ENCODE results near the gene RNF32.

The RNF32 gene

DNA sequence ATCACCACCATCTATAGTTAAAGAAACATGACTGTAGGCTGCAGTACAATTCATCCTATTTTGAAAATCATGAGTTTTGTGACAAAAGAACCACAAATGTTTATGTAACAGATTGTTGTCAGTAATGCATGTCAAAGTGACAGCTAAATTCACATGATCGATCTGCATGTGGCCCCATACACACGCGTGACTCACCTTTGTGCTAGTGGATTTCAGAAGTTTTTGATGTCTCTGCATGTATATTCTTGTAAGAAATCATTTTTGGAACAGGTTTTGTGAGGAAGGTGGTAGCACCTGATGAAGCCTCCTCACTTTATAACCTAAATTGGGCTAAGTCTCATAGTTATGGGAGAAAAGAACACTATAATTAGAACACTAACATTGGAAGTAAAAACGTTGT is 17.1 kb downstream of the RNF32 start:
- TF ChIP-seq, protein P1, sequence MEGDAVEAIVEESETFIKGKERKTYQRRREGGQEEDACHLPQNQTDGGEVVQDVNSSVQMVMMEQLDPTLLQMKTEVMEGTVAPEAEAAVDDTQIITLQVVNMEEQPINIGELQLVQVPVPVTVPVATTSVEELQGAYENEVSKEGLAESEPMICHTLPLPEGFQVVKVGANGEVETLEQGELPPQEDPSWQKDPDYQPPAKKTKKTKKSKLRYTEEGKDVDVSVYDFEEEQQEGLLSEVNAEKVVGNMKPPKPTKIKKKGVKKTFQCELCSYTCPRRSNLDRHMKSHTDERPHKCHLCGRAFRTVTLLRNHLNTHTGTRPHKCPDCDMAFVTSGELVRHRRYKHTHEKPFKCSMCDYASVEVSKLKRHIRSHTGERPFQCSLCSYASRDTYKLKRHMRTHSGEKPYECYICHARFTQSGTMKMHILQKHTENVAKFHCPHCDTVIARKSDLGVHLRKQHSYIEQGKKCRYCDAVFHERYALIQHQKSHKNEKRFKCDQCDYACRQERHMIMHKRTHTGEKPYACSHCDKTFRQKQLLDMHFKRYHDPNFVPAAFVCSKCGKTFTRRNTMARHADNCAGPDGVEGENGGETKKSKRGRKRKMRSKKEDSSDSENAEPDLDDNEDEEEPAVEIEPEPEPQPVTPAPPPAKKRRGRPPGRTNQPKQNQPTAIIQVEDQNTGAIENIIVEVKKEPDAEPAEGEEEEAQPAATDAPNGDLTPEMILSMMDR (IDR thresholded peaks at IDR 0.05; ENCODE audit: low read depth, low read length, missing control alignments) = no peak
- H3K4me3 ChIP-seq (ENCODE audit: low read depth, low read length) = no peak overlapping the region
- DNase-seq (ENCODE audit: low read depth) = no peak

DNA sequence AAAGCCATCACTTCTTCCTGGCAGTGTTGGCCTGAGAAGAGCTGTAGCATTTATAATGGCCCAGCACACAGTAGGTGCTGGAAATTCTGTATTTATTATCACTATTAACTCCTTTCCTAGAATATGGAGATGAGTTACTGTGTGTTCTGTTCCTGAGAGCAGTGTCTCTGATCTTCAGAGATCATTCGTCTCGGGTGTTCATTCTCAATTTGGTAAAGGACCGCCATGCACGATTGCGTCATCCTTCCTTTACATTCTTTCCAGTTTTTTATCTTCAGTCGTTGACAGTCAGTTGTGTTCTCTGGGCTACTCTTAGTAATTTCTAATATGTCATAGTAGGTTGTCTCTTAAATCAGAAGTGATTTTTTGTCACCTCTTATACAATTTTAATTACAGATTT is 18.6 kb downstream of the RNF32 start:
- no peak for DNase-seq (ENCODE audit: low read depth)
- TF ChIP-seq, protein P1 (IDR thresholded peaks at IDR 0.05; ENCODE audit: low read depth, low read length, missing control alignments) = no peak
- no peak overlapping the region for H3K4me3 ChIP-seq (ENCODE audit: low read depth, low read length)

DNA sequence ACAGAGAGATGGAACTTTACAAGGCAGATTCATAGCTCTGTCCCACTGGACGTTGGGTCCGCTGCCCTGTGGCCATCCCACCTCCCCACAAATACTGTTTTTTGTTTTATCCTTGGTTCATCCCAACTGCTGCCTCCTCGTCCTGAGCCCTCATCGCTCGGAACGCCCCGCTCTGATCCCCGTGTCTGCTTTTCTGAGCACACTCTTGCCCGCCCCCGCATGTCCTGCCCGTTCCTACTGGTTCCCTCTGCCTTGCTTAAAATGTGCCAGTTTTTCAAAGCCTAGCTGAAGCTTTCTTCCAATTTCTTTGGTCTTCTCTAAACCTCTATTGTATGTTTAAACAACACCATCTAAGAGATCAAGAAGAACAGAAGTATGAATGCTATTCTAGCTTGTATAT is 19.4 kb downstream of the RNF32 start:
- DNase-seq (ENCODE audit: low read depth) = no peak
- TF ChIP-seq, protein P1 (IDR thresholded peaks at IDR 0.05; ENCODE audit: low read depth, low read length, missing control alignments) = no peak
- H3K4me3 ChIP-seq (ENCODE audit: low read depth, low read length) = no peak overlapping the region

DNA sequence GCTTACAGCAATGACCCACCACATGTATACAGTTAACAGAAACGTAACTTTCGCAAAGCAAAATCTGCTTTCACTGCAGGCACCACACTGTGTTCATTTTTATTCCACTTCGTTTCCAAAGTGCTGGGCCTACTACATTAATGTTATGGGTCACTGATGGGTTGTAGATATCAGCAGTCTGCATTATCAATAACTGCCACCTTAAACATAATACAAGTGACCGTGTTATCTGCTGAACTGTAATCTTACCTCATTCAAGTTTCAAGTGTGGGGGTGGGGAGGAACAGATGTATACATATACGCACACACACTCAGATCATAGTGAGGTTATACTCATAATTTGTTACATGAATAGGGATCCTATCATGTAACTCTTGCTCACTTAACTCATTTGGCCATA is 21.1 kb downstream of the RNF32 start:
- DNase-seq (ENCODE audit: low read depth) = no peak
- no peak overlapping the region for H3K4me3 ChIP-seq (ENCODE audit: low read depth, low read length)
- TF ChIP-seq, protein P1 (IDR thresholded peaks at IDR 0.05; ENCODE audit: low read depth, low read length, missing control alignments) = no peak

DNA sequence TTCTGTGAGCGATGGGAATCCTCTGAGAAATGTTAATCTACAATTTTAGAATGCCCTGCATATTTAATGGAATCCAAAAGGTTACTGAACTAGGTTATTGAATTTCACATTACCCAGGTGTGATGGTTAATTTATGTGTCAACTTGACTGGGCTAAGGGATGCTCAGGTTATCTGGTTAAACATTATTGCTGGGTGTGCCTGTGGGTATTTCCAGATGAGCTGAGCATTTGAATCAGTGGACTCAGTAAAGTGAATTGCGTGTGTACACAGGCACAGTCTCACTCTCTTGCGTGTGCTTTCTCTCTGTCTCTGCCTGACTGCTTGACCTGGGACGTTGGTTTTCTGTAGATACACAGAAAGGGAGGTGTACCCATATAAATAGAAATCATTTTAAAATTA is 21.7 kb downstream of the RNF32 start:
- no peak overlapping the region for H3K4me3 ChIP-seq (ENCODE audit: low read depth, low read length)
- TF ChIP-seq, protein P1 (IDR thresholded peaks at IDR 0.05; ENCODE audit: low read depth, low read length, missing control alignments) = no peak
- DNase-seq (ENCODE audit: low read depth) = no peak

DNA sequence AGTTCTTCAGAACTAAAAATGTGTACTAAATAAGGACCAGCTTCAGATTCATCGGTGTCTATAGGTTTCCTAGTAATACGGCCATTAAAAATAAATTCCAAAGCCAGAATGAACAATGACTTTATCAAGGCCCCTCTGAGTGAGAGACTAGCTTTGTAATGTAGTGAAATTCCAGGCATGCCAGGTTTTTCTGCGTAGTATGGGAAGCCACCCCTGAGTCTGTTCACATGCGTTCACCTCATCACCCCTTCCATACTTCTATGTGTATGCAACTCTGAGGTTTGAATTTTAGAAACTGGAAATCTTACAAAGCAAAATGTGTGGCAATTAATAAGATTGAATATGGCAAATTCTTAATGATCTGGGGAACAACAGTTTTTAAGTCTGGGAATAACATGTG is 24.5 kb downstream of the RNF32 start:
- TF ChIP-seq, protein P1 (IDR thresholded peaks at IDR 0.05; ENCODE audit: low read depth, low read length, missing control alignments) = no peak
- DNase-seq (ENCODE audit: low read depth) = no peak
- no peak overlapping the region for H3K4me3 ChIP-seq (ENCODE audit: low read depth, low read length)

DNA sequence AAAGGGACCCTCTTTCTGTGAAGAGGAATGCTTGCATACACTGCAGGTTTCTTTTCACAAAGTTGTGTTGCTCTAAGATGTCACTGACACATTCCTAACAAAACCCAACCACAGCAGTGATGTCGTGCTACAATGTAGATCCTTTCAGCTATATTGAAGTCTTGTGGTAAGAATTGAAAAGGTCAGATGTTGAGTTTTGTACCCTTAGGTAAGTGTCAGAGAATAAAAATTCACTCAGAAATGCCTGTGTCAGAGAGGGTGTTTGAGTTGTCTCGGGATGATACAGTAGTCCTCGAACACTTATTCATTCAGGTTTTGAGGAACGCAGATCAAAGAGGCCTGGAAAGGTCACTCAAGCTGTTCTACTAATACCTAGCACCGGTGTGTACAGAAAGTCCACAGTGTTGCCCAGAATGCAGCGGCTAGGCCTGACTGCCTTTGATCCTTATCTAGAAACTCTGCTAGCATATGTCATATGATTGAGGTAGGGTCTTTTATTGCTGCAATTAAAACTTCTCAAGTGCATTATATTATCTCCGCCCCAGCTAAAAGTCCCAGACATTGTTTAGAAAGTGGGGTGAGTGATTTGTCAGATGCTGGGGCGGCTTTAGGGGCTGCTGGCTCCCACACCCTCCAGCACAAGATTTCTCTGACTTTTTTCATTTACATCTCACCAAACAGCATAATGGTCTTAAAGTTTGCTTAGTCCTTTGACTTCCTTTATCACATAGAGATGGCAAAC is 26.0 kb downstream of the RNF32 start:
- no peak for DNase-seq (ENCODE audit: low read depth)
- TF ChIP-seq, protein P1 (IDR thresholded peaks at IDR 0.05; ENCODE audit: low read depth, low read length, missing control alignments) = no peak
- H3K4me3 ChIP-seq (ENCODE audit: low read depth, low read length) = no peak overlapping the region

All from GM12864 (cell line).